Keratinocyte (primary cell): ENCODE results near the gene HS6ST3. TPM values are rescaled to one million over a fixed set of nuclear protein-coding genes. Genes with fewer than 3 reads are reported as not detected.

Experiments used
- DNase-seq: peaks from one replicate; pipeline ENCODE4 v3.0.0-alpha.2; 2011; ENCODE audit warnings: low read depth, missing footprints, low spot score
- FAIRE-seq: peaks from 2 replicates; lab custom pipeline; 2011; peaks lifted over from hg19 to GRCh38; lab: Jason Lieb, UNC
- H2AFZ ChIP-seq: 2 replicates; pipeline ENCODE4 v1.6.0; 2012; ENCODE audit warnings: low read length, control low read depth, inconsistent platforms; ENCODE audit not compliant: control insufficient read depth
- H3K27ac ChIP-seq: 2 replicates; pipeline ENCODE4 v1.5.1; 2011; ENCODE audit warnings: low read length; ENCODE audit not compliant: control insufficient read depth, insufficient read depth
- H3K27me3 ChIP-seq: 3 replicates; pipeline ENCODE4 v1.6.0; 2011; ENCODE audit warnings: low read length; ENCODE audit not compliant: control insufficient read depth, insufficient read depth; ENCODE audit errors: extremely low read depth
- H3K36me3 ChIP-seq, 2 experiments: 2 replicates in 1 of 2; 3 replicates in 1 of 2; pipeline ENCODE4 v1.5.1; 2011; ENCODE audit warnings: low read length in 2 of 2, mild to moderate bottlenecking in 1 of 2; ENCODE audit not compliant: control insufficient read depth in 2 of 2, insufficient read depth in 2 of 2; ENCODE audit errors: extremely low read depth in 1 of 2
- H3K4me1 ChIP-seq: 3 replicates; pipeline ENCODE4 v1.5.1; 2011; ENCODE audit warnings: low read length; ENCODE audit not compliant: control insufficient read depth, insufficient read depth; ENCODE audit errors: extremely low read depth
- H3K4me2 ChIP-seq: 3 replicates; pipeline ENCODE4 v1.6.0; 2011; ENCODE audit warnings: low read depth, low read length; ENCODE audit not compliant: control insufficient read depth, insufficient read depth; ENCODE audit errors: extremely low read depth
- H3K4me3 ChIP-seq, 3 experiments: fragments of 200-600 bp in 1 of 3; sonication (generic) in 1 of 3; 2 replicates in 2 of 3; 3 replicates in 1 of 3; pipeline ENCODE4 v1.5.1; 2011 to 2016; ENCODE audit warnings: low read length in 3 of 3, mild to moderate bottlenecking in 3 of 3, control low read depth in 2 of 3, inconsistent platforms in 1 of 3, low read depth in 1 of 3, mixed read lengths in 1 of 3, mixed run types in 1 of 3, moderate library complexity in 1 of 3; ENCODE audit not compliant: control insufficient read depth in 2 of 3, insufficient read depth in 2 of 3; ENCODE audit errors: extremely low read depth in 1 of 3
- H3K79me2 ChIP-seq: 2 replicates; pipeline ENCODE4 v1.6.0; 2012; ENCODE audit warnings: low read length; ENCODE audit not compliant: control insufficient read depth, insufficient read depth
- H3K9ac ChIP-seq: 3 replicates; pipeline ENCODE4 v1.6.0; 2011; ENCODE audit warnings: low read length; ENCODE audit not compliant: control insufficient read depth, insufficient read depth; ENCODE audit errors: extremely low read depth
- H3K9me1 ChIP-seq: 3 replicates; pipeline ENCODE4 v1.6.0; 2011; ENCODE audit warnings: low read length; ENCODE audit not compliant: control insufficient read depth, insufficient read depth; ENCODE audit errors: extremely low read depth
- H3K9me3 ChIP-seq: 2 replicates; pipeline ENCODE4 v1.5.1; 2012; ENCODE audit warnings: low read depth, low read length; ENCODE audit not compliant: control insufficient read depth
- H4K20me1 ChIP-seq: 3 replicates; pipeline ENCODE4 v1.6.0; 2011; ENCODE audit warnings: low read length; ENCODE audit not compliant: control insufficient read depth, insufficient read depth; ENCODE audit errors: extremely low read depth
- EZH2 ChIP-seq: IDR thresholded peaks from one replicate; pipeline ENCODE4 v1.6.1; 2012; ENCODE audit warnings: inconsistent platforms, mild to moderate bottlenecking, low read length, moderate library complexity
- dilution Hi-C: fragments of 300-500 bp; cut with MboI; formaldehyde crosslinking; loops from one replicate; pipeline ENCODE4 v1.7.0; 2020; ENCODE audit warnings: low sequenced_read_pairs; ENCODE audit not compliant: extremely low pct_ligation_motif_present
- polyA plus RNA-seq, 5 experiments: library from polyadenylated mRNA; depleted of rRNA in 3 of 5; stranded (reverse) in 3 of 5; stranded (forward) in 1 of 5; unstranded in 1 of 5; fragments of >200 nt; gene quantifications; 1 replicate in 1 of 5; 2 replicates in 3 of 5; 3 replicates in 1 of 5; pipeline versions ENCODE4 v1.2.1 to v1.2.3, GENCODE V29; 2011 to 2012; ENCODE audit warnings: missing spikeins in 2 of 5, low read depth in 1 of 5, low replicate concordance in 1 of 5
- TF ChIP-seq, protein P1 (sequence below), 3 experiments: IDR thresholded peaks in 1 of 3; conservative IDR thresholded peaks in 1 of 3; optimal IDR thresholded peaks in 1 of 3; 2 replicates in 2 of 3; 3 replicates in 1 of 3; pipeline versions ENCODE3 to v1.5.1; 2011; ENCODE audit warnings: low read length in 3 of 3, mild to moderate bottlenecking in 3 of 3, moderate library complexity in 2 of 3, control low read depth in 1 of 3, inconsistent platforms in 1 of 3; ENCODE audit not compliant: insufficient read depth in 2 of 3; ENCODE audit errors: extremely low read depth in 1 of 3

The HS6ST3 gene
- polyA plus RNA-seq, 1 donor (not counting 4 experiments of a cell fraction or from before 2014, with no cell fraction given): 0.03 TPM

DNA sequence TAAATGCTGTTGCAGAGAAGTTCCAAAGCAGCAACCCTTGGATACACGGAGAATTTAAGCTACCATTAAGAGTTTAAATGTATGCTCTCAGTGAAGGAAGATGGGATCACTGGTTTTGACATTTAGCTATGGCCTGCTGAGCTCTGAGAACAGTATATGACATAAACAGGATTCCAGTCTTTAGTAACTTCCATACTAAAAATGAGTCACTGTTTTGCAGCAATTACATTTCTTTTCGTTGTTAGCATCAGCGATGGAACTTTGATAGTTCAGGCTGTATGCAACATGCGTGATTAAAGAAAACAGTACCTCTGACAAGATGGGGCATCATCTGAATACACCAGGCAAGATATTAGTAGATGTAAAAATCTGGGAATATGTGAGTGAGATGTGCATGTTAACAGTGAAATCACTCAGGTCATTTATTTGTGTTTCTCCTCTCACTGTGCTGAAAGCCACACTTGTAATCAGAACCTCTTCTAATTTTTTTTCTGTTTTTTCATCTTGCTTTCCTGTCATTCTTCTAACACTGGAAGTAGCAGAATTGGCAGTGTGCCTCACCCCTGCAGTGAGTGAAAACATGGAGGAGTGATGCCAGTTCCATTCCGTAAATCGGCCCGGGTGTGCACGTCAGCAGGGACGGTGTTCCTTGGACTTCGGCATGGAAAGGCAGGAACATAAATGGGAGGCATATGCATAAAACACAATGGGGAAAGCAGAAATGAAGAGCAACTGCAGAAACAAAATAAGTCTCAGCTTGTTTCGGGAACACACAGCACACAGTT lies 542.8 kb downstream of the HS6ST3 start:
- H3K79me2 ChIP-seq: no peaks in the 10 kb centered on the region
- no peak overlapping the region for H3K4me3 ChIP-seq
- dilution Hi-C loops: no loop called here
- no peaks in the 10 kb centered on the region for H3K36me3 ChIP-seq
- DNase-seq (no peak), FAIRE-seq (no peak)
- no peaks in the 10 kb centered on the region for H3K4me1 ChIP-seq
- no peak for TF ChIP-seq EZH2
- TF ChIP-seq, protein P1, sequence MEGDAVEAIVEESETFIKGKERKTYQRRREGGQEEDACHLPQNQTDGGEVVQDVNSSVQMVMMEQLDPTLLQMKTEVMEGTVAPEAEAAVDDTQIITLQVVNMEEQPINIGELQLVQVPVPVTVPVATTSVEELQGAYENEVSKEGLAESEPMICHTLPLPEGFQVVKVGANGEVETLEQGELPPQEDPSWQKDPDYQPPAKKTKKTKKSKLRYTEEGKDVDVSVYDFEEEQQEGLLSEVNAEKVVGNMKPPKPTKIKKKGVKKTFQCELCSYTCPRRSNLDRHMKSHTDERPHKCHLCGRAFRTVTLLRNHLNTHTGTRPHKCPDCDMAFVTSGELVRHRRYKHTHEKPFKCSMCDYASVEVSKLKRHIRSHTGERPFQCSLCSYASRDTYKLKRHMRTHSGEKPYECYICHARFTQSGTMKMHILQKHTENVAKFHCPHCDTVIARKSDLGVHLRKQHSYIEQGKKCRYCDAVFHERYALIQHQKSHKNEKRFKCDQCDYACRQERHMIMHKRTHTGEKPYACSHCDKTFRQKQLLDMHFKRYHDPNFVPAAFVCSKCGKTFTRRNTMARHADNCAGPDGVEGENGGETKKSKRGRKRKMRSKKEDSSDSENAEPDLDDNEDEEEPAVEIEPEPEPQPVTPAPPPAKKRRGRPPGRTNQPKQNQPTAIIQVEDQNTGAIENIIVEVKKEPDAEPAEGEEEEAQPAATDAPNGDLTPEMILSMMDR (optimal IDR thresholded peaks at IDR 0.05 in 1 of 3, IDR thresholded peaks at IDR 0.05 in 1 of 3, conservative IDR thresholded peaks at IDR 0.05 in 1 of 3; ENCODE audit: extremely low read depth in 1 of 3, insufficient read depth in 2 of 3, low read length in 3 of 3): no peak
- no peaks in the 10 kb centered on the region for H3K27me3 ChIP-seq
- no peak overlapping the region for H2AFZ ChIP-seq
- H3K9ac ChIP-seq: no peak overlapping the region
- no peaks in the 10 kb centered on the region for H3K9me1 ChIP-seq
- H4K20me1 ChIP-seq: no peaks in the 10 kb centered on the region
- H3K4me2 ChIP-seq: no peak overlapping the region
- no peak overlapping the region for H3K27ac ChIP-seq
- H3K9me3 ChIP-seq: no peaks in the 10 kb centered on the region

DNA sequence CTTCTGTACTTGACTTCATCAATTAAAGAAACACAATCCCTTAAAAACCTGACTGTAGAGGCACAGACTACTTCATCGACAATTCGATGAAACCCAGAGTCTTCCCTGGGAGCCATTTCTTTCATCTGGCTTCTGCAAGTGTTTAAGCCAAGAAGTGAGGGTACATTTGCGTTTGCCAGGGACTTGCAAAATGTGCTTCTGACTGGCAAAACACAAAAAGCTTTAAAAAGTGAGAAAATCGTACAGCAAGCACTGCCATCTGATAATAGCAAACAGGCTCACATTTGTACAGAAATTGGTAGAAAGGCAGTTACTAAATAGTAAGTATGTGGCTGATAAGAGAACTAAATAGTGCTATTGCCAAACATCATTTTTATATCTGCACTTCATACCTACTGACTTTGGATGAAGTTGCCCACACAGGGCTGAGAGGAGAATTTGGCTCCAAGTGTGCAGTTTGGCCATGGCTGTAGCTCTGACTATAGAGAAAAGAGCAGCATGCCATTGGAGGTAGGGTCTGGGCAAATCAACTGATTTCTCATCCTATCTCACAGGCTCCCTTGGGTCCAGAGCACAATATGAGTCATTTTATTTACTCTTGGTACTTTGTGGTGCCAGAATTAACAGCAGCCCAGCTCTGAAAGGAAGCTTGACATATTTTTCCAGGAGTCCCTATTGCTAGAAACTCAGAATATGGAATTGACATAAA lies 546.2 kb downstream of the HS6ST3 start:
- H3K4me2 ChIP-seq: no peak overlapping the region
- FAIRE-seq (no peak), DNase-seq (no peak)
- no peaks in the 10 kb centered on the region for H4K20me1 ChIP-seq
- TF ChIP-seq, protein P1 (optimal IDR thresholded peaks at IDR 0.05 in 1 of 3, IDR thresholded peaks at IDR 0.05 in 1 of 3, conservative IDR thresholded peaks at IDR 0.05 in 1 of 3; ENCODE audit: extremely low read depth in 1 of 3, insufficient read depth in 2 of 3, low read length in 3 of 3): no peak
- no peak for TF ChIP-seq EZH2
- no peak overlapping the region for H2AFZ ChIP-seq
- H3K9me3 ChIP-seq: no peaks in the 10 kb centered on the region
- dilution Hi-C loops: no loop called here
- H3K36me3 ChIP-seq: no peaks in the 10 kb centered on the region
- no peaks in the 10 kb centered on the region for H3K4me1 ChIP-seq
- H3K27me3 ChIP-seq: no peaks in the 10 kb centered on the region
- no peak overlapping the region for H3K4me3 ChIP-seq
- H3K27ac ChIP-seq: no peak overlapping the region
- no peaks in the 10 kb centered on the region for H3K9me1 ChIP-seq
- H3K79me2 ChIP-seq: no peaks in the 10 kb centered on the region
- H3K9ac ChIP-seq: no peak overlapping the region
